T-helper 22 cell (primary cell): Measurements from ENCODE around the gene FST.

ENCODE experiments used
- DNase-seq: peaks from one replicate; pipeline ENCODE4 v3.0.0-alpha.2; 2020; ENCODE audit warnings: low read depth

Gene FST

DNA sequence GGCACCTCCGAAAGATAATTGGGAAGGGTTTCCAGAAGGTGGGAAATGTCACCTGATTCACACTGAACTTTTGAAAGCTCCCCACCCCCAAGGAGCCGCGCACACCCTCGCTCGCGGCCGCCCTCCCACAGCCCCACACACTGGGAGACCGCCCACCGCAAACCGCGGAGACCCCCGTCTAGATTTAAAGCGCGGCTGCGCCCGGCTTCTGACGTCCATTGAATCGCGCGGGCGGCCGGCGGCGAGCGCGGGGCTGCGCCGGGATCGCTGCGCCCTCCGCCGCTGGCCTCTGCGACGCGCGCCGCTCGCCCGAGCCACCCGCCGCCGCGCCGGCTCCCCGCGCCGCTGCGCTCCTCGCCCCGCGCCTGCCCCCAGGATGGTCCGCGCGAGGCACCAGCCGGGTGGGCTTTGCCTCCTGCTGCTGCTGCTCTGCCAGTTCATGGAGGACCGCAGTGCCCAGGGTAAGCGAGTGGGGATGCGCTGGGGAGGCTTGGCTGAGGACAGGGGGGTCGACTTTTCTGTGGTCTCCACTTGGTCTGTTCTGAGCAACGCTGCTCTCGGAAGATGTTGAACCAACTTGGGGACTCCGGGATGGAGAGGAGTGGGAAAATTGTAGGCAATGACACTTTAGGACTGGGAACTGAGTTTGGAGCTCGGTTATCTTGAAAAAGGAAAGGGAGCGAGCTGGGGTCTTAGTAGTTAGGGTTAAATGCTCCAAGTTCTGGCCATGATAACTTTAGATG, at the start of gene FST:
FST (plus strand) TSS at position 214 of the 743 bp plus-strand sequence; CDS start at position 377, 163 bp downstream.
- no peak for DNase-seq

DNA sequence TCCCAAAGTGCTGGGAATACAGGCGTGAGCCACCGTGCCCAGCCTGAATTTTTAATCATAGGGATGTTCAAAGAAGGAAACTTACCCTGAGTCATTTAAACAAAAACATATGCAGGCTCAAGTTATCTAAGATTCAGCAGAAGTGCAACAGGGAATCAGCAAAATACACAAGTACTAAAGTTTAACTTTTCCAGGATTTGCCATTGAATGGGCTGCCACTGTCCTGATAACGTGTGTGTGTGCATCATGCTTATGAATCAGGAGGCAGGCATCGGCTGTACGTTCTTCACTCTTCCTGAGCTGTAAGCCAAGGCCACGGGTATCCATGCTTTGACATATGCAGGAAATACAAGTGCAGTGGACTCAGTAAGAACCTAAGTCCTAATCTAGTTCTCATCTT, 48.8 kb upstream of the FST start:
- no peak for DNase-seq

DNA sequence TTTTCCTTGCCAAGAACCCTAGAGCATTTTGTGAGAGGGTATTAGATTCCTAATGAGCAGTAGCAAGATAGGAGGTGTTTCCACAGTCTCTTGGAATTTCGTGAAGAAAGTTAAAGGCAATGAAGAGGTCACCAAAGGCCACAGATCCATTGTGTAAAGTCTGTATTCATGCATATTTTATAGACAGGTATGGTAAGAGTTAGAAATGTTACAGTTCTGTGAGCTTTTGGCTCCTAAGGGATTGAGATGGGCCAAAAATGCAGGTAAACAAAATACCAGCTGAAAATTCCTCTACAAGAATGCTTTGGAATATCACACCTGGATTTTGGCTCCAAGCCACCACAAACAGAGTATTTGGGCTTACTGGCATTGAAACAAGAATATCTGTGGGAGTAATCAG, 47.4 kb upstream of the FST start:
- DNase-seq, result no peak

- DNase-seq, result no peak
Observed at GRCh38 chr5:53434541-53434940, 45.9 kb upstream of the FST start.

DNA sequence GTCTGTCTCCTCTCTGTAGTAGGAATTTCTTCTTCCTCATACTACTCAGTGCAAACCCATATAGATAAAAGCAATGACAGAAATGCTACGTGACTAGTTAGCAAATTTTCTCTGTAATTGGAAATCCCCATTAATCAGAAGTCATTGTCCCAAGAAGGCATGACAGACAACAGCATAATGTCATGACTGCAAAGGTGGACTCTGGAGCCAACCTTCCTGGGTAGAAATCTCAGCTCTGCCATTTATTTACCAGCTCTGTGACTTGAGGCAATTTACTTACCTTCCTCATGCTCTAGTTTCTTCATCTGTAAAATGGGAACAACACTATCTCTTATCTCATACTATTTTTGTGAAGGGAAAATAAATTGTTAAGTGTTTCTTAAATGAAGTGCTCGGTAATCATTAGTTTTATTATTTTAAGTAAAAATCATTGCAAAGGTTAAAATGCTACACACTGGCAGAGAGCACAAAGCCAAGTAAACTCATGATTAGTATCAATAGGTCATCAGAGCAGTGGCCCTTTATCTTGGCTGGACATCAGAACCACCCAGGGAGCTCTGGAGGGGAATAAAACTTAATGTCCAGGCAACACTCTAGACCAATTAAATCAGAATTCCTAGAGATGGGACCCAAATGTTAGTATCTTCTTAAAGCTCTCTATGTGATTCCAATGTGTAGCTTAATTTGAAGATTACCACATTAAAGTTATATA, 43.8 kb upstream of the FST start:
- DNase-seq, result no peak

GRCh38 chr5:53438079-53438478, 42.4 kb upstream of the FST start:
- DNase-seq, result no peak

DNA sequence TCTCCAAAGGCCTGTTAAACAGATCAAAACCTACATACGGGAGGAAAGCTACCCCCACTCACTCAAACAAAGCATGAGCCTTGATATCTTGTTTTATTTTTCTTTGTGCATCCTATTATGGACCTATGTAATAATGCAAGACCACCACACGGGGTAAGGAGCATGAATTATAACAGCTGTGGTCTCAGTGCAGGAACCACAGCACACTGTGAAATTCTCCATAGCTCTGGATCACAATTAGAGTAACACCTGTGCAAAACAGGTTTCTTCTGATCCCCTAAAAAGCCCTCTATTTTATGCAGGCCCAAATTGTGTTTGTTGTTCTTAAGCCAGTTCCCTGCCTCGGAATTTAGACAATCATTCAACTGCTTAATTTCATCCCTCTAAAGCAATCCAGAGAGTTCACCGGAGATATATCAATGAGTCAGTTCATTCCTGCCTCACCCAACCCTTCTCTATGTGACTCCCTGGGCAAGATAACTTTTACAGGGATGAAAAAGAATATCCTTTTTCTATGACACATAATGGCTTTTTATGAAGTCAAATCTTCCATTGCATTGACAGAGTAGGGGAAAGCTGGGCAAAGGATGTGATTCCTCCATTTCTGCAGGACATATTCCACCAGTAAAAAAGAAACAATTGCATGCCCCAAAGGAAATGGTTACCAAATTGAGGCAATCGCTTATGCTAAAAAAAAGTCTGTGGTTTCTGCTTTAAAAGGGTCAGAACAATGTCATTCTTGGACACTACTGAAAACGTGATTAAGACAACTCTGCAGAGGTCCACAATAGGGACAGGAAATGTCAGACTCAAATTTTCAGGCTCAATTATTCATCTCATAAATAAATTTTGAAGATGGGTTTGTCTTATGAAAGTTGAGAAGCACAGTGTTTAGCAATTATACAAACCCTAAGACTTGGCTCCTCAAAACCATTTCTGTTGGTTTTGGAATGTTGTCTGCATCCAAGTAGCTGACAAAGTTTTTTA, 41.6 kb upstream of the FST start:
- no peak for DNase-seq

DNA sequence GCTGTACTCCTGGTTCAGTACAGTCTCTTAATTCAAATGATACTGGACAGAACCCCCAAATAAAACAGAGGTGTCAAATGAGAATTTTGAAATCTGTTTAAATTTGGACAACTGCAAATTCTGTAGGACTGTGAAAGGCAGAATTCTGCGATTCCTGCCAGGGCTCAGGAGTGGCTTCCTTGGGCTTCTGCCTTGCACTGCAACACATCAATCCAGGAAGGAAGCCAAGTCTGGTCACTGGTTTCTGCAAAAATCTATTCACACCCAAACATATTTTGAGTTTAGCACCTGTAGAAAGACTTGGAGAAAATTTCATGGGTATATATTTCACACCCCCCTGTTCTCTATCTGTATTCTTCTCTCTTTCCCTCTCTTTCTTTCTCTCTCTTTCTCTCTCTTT, 37.5 kb upstream of the FST start:
- DNase-seq, result no peak

- no peak for DNase-seq
Observed at GRCh38 chr5:53445569-53445968, 34.9 kb upstream of the FST start.

DNA sequence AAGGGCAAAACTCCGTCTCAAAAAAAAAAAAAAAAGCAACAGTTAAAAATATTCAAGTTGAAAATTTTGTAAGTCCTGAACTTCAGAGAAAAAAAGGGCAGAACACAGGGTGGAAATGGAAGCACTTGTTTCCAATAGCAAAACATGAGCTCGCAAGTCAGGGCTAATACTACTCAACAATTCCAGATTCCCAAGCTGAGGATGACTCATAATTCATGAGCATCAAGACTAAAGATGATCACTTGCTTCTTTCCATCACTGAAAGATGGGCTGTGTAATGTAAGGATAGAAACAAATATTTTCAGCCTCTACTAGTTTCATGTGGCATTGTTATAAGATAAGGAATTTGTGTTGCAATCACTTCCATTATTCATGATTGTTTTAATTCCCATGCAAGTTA, 33.5 kb upstream of the FST start:
- DNase-seq, result no peak

- DNase-seq, result no peak
Observed at GRCh38 chr5:53448851-53449250, 31.6 kb upstream of the FST start.

- DNase-seq, result no peak
Observed at GRCh38 chr5:53453898-53454718, 26.3 kb upstream of the FST start.

GRCh38 chr5:53454719-53455000, 25.8 kb upstream of the FST start:
- no peak for DNase-seq

- DNase-seq, result no peak
Observed at GRCh38 chr5:53456366-53456765, 24.1 kb upstream of the FST start.

DNA sequence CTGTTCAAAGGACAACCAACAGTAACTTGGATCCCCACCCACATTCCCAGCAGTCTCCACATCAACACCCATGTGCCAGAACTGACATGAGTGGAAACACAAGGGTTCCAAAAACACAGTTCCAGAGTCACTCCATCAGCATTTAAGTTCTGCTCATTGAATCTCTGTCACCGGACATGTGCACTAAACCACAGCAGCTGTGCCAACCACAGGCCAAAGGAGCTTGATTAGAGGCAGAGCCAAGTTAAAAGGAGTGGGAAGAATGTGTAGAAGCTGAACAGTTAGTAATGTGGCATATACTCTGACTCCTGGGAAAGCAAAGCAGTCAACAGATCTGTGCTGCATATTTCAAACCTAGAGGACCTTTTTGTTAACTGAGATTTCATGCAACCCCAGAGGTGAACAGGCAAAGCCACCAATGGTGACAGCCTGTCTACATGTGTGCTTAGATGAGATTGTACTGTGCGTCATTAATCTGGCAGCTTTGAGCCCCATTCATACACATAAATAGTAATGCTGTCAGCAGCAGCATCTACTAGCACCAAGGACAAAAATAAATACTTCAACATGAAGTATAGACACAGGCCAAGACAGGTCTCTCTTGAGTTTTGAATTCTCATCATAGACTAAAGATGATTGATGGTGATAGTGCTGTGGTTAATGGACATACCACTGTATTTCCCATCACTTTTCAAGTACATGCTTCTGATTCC, 16.4 kb upstream of the FST start:
- DNase-seq, result no peak

- no peak for DNase-seq
Observed at GRCh38 chr5:53464722-53465121, 15.7 kb upstream of the FST start.

DNA sequence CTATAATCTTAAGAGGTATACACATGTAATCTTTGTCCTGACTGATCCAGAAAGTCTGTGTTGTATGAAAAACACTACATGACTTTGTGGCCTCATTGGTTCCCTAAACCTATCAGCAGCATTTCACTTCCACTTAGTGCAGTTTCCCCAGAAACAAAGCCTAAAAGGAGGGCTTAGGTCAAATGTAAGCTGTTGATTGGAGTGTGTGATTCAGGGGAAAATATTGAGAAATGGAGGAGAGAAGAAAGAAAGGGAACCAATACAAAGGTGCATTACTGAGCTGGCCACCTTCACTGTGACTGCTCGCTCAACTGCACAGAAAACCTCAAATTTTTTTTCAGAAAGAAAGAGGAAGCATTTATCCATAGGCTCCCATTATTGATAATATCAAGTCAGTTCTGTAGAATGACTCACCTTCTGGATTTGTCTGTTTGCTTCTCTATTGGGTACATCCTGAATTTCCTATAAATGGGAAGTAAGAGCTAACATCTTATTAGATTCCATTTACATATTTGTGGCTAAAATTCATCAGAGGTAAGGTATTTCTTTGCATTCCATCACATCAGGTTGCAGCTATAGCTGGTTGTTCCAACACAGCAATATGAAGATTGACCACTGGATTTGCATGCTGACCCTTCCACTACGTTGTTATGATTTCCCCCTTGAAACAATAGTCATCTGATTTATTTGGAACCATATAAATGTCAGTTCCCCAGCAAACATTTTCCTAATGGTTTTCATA, 10.3 kb upstream of the FST start:
- DNase-seq, result no peak

GRCh38 chr5:53472279-53472678, 8.2 kb upstream of the FST start:
- no peak for DNase-seq

DNA sequence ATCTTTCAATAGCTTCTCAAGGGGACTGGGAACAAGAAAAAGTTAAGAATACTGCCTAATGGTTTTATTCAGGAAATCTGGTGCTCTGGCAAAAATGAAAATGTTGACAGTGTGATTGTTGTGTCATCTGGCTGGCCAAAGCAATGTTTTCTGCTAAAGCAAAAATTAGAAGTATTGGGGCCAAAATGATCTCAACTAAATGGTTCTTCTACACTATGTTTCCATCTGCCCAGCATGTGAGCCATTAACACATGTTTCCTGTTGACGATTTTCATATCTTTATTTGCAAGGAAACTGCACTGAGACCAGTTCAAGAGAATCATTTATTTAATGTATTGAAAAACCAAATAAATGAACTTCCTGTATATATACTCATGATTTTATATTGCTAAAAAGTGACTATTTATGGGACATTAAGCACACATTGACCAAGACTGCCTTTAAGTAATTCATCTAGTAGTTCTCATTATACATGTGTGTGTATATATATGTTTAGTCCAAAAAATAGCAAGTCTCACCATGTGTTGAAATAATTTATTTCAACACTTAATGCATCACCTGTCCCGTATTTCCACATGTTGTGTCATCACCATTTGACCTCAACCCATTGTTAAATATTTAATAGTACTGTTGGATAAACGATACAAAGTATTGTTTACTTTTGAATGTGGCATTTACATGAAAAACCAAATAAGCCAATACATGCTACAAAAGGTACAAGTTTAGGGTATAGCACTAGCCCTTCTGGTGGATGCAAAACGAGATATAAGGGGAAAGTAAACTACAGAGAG, 7.5 kb upstream of the FST start:
- DNase-seq, result no peak

DNA sequence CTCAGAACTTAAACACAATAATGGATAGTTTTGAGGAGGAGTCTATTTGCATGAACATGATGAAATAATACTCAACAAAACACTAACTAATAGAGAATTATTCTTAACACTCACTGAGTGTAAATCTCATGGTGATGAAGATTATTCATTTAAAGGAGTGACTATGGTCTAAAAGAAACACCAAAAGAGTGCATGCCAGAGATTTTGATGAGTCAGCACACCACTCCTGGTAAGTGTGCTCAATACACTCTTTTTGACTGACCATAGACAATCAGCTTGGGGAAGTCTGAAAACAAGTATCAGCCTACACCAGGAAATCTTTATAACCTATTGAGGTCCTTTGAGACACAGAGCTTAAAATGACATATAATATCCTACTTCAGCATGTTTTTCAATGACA, 6.8 kb upstream of the FST start:
- no peak for DNase-seq
